ENCODE measurements around the gene PGM1. TPM values are rescaled to one million over a fixed set of nuclear protein-coding genes. Genes with fewer than 3 reads are reported as not detected.

The PGM1 gene
- total and polyA plus RNA-seq, 10 of the 15 experiments (the other 5 are each of a cell fraction or from before 2014, with no cell fraction given): 22.5 to 72.6 (median 50.8) TPM

DNA sequence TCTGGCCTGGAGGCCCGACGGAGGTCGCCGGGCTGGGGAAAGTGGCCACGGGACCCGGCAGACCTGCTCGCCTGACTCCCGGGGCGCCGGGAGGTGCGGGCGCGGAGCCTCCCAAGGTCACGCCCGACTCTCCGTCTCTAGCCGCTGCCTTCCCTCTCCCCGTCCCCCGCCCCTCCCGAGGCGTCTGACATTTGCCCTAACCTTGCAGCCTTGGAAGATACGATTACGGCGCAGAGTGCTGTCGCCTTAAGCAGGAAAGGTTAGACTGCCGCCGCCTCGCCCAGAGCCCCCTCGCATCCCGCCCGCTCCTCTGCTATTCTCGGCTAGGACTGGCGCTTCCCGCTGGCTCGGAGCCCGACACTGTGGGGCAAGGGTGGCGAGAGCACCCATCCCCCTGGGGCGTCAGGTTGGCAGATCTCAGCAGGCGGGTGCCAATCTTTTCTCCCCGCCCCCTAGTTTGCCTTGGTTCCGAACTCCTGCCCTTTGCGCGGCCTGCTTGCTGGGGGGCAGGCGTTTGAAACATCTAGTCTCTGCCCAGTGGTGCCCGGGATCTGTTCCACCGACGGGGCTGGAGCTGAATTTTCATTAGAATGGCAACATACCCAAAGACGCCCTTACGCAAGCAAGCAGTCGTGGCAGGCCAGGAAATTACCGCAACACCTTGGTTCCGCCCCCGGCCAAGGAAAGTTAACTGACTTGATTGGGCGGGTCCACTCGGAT, 835 bp downstream of the PGM1 start:
- BruUV-seq (replicated peaks): no TSS peak
- Histone ChIP-seq H4K20me1 (ENCODE audit: control insufficient read depth, insufficient read depth) (no peaks in the 10 kb centered on the region; the same call in 1 of the 2 replicates), H3K9me3 (replicated peaks; ENCODE audit: control insufficient read depth, insufficient read depth, low read length) (no peaks in the 10 kb centered on the region), H3K4me1 (ENCODE audit: control insufficient read depth, insufficient read depth, low read length) (no peaks in the 10 kb centered on the region), H3K36me3 (ENCODE audit: control insufficient read depth in 2 of 2, insufficient read depth in 2 of 2, low read length in 1 of 2) (no peaks in the 10 kb centered on the region), H3K9ac (ENCODE audit: control insufficient read depth, insufficient read depth, low read length) (peak overlapping the region; percentile 89), H3K4me3 (peak overlapping the region; percentile 86), H2AFZ (ENCODE audit: control insufficient read depth, low read depth, low read length) (peak overlapping the region; percentile 76), H3K27me3 (replicated peaks in 1 of 2; ENCODE audit: control insufficient read depth in 2 of 2, insufficient read depth in 2 of 2, low read length in 1 of 2) (no peaks in the 10 kb centered on the region), H3K27ac (ENCODE audit: control insufficient read depth, insufficient read depth) (peak overlapping the region; percentile 78), H3K4me2 (ENCODE audit: control insufficient read depth, insufficient read depth) (peak overlapping the region; percentile 40), H3K79me2 (ENCODE audit: control insufficient read depth, insufficient read depth, low read length) (peaks cover 37% of the 10 kb centered on the region)
- ChIA-PET RAD21 (ENCODE audit: unreplicated experiment) (interaction anchor here (1.0 to 1.3 kb wide), 4 partner anchors 14 to 36 kb away, joined by 3 to 5 read pairs (median 4); no protein-coding TSS in a partner anchor), SMC1A (ENCODE audit: uncharacterized antibody, unreplicated experiment) (interaction anchor here (1.3 to 2.9 kb wide), 3 partner anchors 24 to 41 kb away, joined by 3 to 10 read pairs (median 5); no protein-coding TSS in a partner anchor), CTCF (interaction anchor here (4.7 kb wide), 1 partner anchor 18 kb away, joined by 29 read pairs; no protein-coding TSS in a partner anchor), POLR2A (interaction anchor here (0.5 to 3.1 kb wide), 3 partner anchors 23 to 678 kb away, joined by 3 to 11 read pairs (median 5); no protein-coding TSS in a partner anchor)
- intact Hi-C loops (cut with micrococcal nuclease; ENCODE audit: unreplicated experiment): no loop called here
- FAIRE-seq: no peak
- in situ Hi-C loops (cut with MboI): no loop called here
- ATAC-seq: peak; percentile 72
- under 1% methylated on average over 52 of the region's 55 CpGs for WGBS (ENCODE audit: insufficient coverage, insufficient replicate concordance, low lambda C conversion rate, missing lambda C conversion rate)
- DNase-seq (ENCODE audit: low read depth, low spot score): peak; percentile 33
- TF ChIP-seq RAD21 (IDR thresholded peaks at IDR 0.05; ENCODE audit: insufficient read depth, low read depth, low read length): no peak
- TF ChIP-seq TCF7 (IDR thresholded peaks at IDR 0.05; ENCODE audit: borderline replicate concordance): no peak
- TF ChIP-seq, protein P1, sequence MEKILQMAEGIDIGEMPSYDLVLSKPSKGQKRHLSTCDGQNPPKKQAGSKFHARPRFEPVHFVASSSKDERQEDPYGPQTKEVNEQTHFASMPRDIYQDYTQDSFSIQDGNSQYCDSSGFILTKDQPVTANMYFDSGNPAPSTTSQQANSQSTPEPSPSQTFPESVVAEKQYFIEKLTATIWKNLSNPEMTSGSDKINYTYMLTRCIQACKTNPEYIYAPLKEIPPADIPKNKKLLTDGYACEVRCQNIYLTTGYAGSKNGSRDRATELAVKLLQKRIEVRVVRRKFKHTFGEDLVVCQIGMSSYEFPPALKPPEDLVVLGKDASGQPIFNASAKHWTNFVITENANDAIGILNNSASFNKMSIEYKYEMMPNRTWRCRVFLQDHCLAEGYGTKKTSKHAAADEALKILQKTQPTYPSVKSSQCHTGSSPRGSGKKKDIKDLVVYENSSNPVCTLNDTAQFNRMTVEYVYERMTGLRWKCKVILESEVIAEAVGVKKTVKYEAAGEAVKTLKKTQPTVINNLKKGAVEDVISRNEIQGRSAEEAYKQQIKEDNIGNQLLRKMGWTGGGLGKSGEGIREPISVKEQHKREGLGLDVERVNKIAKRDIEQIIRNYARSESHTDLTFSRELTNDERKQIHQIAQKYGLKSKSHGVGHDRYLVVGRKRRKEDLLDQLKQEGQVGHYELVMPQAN (conservative IDR thresholded peaks at IDR 0.05): no peak
- TF ChIP-seq ZNF207 (IDR thresholded peaks at IDR 0.05; ENCODE audit: borderline replicate concordance): no peak
- TF ChIP-seq SP1 (IDR thresholded peaks at IDR 0.05; ENCODE audit: low read depth, low read length): no peak
- TF ChIP-seq, protein P2, sequence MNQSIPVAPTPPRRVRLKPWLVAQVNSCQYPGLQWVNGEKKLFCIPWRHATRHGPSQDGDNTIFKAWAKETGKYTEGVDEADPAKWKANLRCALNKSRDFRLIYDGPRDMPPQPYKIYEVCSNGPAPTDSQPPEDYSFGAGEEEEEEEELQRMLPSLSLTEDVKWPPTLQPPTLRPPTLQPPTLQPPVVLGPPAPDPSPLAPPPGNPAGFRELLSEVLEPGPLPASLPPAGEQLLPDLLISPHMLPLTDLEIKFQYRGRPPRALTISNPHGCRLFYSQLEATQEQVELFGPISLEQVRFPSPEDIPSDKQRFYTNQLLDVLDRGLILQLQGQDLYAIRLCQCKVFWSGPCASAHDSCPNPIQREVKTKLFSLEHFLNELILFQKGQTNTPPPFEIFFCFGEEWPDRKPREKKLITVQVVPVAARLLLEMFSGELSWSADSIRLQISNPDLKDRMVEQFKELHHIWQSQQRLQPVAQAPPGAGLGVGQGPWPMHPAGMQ (IDR thresholded peaks at IDR 0.05; ENCODE audit: borderline replicate concordance): no peak
- TF ChIP-seq HDGF (IDR thresholded peaks at IDR 0.05): 0 out of 2 replicates have a peak, but pooled peaks have one; percentile 13
- no peak for TF ChIP-seq MEF2A (IDR thresholded peaks at IDR 0.05; ENCODE audit: insufficient read depth, low read depth, low read length)
- no peak for TF ChIP-seq NRF1 (conservative IDR thresholded peaks at IDR 0.05; ENCODE audit: low read depth, low read length)
- no peak; the same call in 1 of the 2 replicates for TF ChIP-seq DPF2 (IDR thresholded peaks at IDR 0.05)
- no peak for TF ChIP-seq MYC (IDR thresholded peaks at IDR 0.05; ENCODE audit: insufficient read depth, insufficient read length, insufficient replicate concordance, low read length, severe bottlenecking)
- TF ChIP-seq, protein P3, sequence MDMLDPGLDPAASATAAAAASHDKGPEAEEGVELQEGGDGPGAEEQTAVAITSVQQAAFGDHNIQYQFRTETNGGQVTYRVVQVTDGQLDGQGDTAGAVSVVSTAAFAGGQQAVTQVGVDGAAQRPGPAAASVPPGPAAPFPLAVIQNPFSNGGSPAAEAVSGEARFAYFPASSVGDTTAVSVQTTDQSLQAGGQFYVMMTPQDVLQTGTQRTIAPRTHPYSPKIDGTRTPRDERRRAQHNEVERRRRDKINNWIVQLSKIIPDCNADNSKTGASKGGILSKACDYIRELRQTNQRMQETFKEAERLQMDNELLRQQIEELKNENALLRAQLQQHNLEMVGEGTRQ (IDR thresholded peaks at IDR 0.05; ENCODE audit: borderline replicate concordance, low read depth, low read length): no peak
- TF ChIP-seq, protein P4, sequence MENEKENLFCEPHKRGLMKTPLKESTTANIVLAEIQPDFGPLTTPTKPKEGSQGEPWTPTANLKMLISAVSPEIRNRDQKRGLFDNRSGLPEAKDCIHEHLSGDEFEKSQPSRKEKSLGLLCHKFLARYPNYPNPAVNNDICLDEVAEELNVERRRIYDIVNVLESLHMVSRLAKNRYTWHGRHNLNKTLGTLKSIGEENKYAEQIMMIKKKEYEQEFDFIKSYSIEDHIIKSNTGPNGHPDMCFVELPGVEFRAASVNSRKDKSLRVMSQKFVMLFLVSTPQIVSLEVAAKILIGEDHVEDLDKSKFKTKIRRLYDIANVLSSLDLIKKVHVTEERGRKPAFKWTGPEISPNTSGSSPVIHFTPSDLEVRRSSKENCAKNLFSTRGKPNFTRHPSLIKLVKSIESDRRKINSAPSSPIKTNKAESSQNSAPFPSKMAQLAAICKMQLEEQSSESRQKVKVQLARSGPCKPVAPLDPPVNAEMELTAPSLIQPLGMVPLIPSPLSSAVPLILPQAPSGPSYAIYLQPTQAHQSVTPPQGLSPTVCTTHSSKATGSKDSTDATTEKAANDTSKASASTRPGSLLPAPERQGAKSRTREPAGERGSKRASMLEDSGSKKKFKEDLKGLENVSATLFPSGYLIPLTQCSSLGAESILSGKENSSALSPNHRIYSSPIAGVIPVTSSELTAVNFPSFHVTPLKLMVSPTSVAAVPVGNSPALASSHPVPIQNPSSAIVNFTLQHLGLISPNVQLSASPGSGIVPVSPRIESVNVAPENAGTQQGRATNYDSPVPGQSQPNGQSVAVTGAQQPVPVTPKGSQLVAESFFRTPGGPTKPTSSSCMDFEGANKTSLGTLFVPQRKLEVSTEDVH (IDR thresholded peaks at IDR 0.05; ENCODE audit: low read depth, partially characterized antibody): no peak
- TF ChIP-seq ZNF274 (IDR thresholded peaks at IDR 0.05; ENCODE audit: insufficient read depth, insufficient read length): no peak
- TF ChIP-seq ZSCAN29 (IDR thresholded peaks at IDR 0.05): no peak
- no peak for TF ChIP-seq BCL11A (IDR thresholded peaks at IDR 0.05; ENCODE audit: low read depth, low read length)

Data from GM12878 (cell line).